ENCODE measurements around the gene ADAMTS12.

Gene ADAMTS12

GRCh38 chr5:33650911-33651310 is 240.9 kb downstream of the ADAMTS12 start:
- DNase-seq (ENCODE audit: low read depth) = no peak

- no peak for DNase-seq (ENCODE audit: low read depth)
These were observed 242.0 kb downstream of the ADAMTS12 start for GRCh38 chr5:33649549-33650482.

- no peak for DNase-seq (ENCODE audit: low read depth)
These were observed 249.9 kb downstream of the ADAMTS12 start for GRCh38 chr5:33641744-33642505.

GRCh38 chr5:33639474-33639873 is 252.3 kb downstream of the ADAMTS12 start:
- DNase-seq (ENCODE audit: low read depth) = no peak

GRCh38 chr5:33637011-33637410 is 254.8 kb downstream of the ADAMTS12 start:
- DNase-seq (ENCODE audit: low read depth) = no peak

- DNase-seq (ENCODE audit: low read depth) = no peak
These were observed 256.2 kb downstream of the ADAMTS12 start for GRCh38 chr5:33635582-33635981.

GRCh38 chr5:33633699-33634098 is 258.1 kb downstream of the ADAMTS12 start:
- no peak for DNase-seq (ENCODE audit: low read depth)

- no peak for DNase-seq (ENCODE audit: low read depth)
These were observed 260.0 kb downstream of the ADAMTS12 start for GRCh38 chr5:33631786-33632185.

- no peak for DNase-seq (ENCODE audit: low read depth)
These were observed 260.7 kb downstream of the ADAMTS12 start for GRCh38 chr5:33631139-33631538.

- no peak for DNase-seq (ENCODE audit: low read depth)
These were observed 261.8 kb downstream of the ADAMTS12 start for GRCh38 chr5:33629999-33630398.

- DNase-seq (ENCODE audit: low read depth) = no peak
These were observed 263.0 kb downstream of the ADAMTS12 start for GRCh38 chr5:33628796-33629195.

- DNase-seq (ENCODE audit: low read depth) = no peak
These were observed 270.3 kb downstream of the ADAMTS12 start for GRCh38 chr5:33621514-33621913.

- no peak for DNase-seq (ENCODE audit: low read depth)
These were observed 277.8 kb downstream of the ADAMTS12 start for GRCh38 chr5:33614039-33614438.

- no peak for DNase-seq (ENCODE audit: low read depth)
These were observed 279.4 kb downstream of the ADAMTS12 start for GRCh38 chr5:33612386-33612785.

- no peak for DNase-seq (ENCODE audit: low read depth)
These were observed 279.9 kb downstream of the ADAMTS12 start for GRCh38 chr5:33611877-33612276.

GRCh38 chr5:33608344-33609041 is 283.3 kb downstream of the ADAMTS12 start:
- DNase-seq (ENCODE audit: low read depth) = no peak

GRCh38 chr5:33604503-33604902 is 287.3 kb downstream of the ADAMTS12 start:
- DNase-seq (ENCODE audit: low read depth) = no peak

- no peak for DNase-seq (ENCODE audit: low read depth)
These were observed 289.9 kb downstream of the ADAMTS12 start for GRCh38 chr5:33601881-33602280.

- no peak for DNase-seq (ENCODE audit: low read depth)
These were observed 296.5 kb downstream of the ADAMTS12 start for GRCh38 chr5:33595303-33595702.

- DNase-seq (ENCODE audit: low read depth) = no peak
These were observed 297.8 kb downstream of the ADAMTS12 start for GRCh38 chr5:33594006-33594405.

- DNase-seq (ENCODE audit: low read depth) = no peak
These were observed 299.5 kb downstream of the ADAMTS12 start for GRCh38 chr5:33592245-33592644.

- peak; percentile 14 for DNase-seq (ENCODE audit: low read depth)
These were observed 303.0 kb downstream of the ADAMTS12 start for GRCh38 chr5:33588654-33589372.
